H1 (cell line): ENCODE measurements around the gene LIMA1. TPM values are rescaled to one million over a fixed set of nuclear protein-coding genes. Genes with fewer than 3 reads are reported as not detected.

ENCODE experiments used
- CTCF ChIA-PET: fragments of 300-600 bp; sonication (Branson Sonifier 250); formaldehyde crosslinking; loops from one replicate; lab custom pipeline; 2021; ENCODE audit not compliant: partially characterized antibody; lab: Charles Lee
- POLR2A ChIA-PET: fragments of 300-600 bp; sonication (Branson Sonifier 250); formaldehyde crosslinking; loops from one replicate; lab custom pipeline; 2021; ENCODE audit warnings: inconsistent platforms; ENCODE audit not compliant: partially characterized antibody; lab: Charles Lee
- DNase-seq, 2 experiments: peaks; one replicate each; pipeline versions ENCODE4 v3.0.0 to v3.0.0-alpha.2; 2010 to 2022; ENCODE audit warnings: low spot score in 2 of 2, low read depth in 1 of 2, mixed read lengths in 1 of 2
- FAIRE-seq: peaks from 2 replicates; lab custom pipeline; 2011; peaks lifted over from hg19 to GRCh38; lab: Jason Lieb, UNC
- H2AFZ ChIP-seq: 2 replicates; pipeline ENCODE4 v1.8.1; 2012; ENCODE audit warnings: low read length, inconsistent platforms
- H2AK5ac ChIP-seq: 2 replicates; pipeline ENCODE4 v1.6.1; 2013; ENCODE audit warnings: low read depth, low read length
- H2BK120ac ChIP-seq: replicated peaks from 2 replicates; pipeline ENCODE3; 2013; ENCODE audit warnings: low read depth, low read length, inconsistent platforms
- H2BK12ac ChIP-seq: 2 replicates; pipeline ENCODE4 v1.6.1; 2013; ENCODE audit warnings: low read depth, low read length
- H2BK15ac ChIP-seq: 2 replicates; pipeline ENCODE4 v1.6.1; 2013; ENCODE audit warnings: low read length
- H2BK20ac ChIP-seq: 2 replicates; pipeline ENCODE4 v1.6.1; 2013; ENCODE audit warnings: low read length
- H2BK5ac ChIP-seq: 2 replicates; pipeline ENCODE4 v1.6.1; 2013; ENCODE audit warnings: low read depth, low read length
- H3K14ac ChIP-seq: 2 replicates; pipeline ENCODE4 v1.6.1; 2013; ENCODE audit warnings: inconsistent platforms; ENCODE audit not compliant: insufficient read length
- H3K18ac ChIP-seq: 2 replicates; pipeline ENCODE4 v1.6.1; 2013; ENCODE audit warnings: low read length; ENCODE audit errors: extremely low read depth
- H3K23ac ChIP-seq: 2 replicates; pipeline ENCODE4 v1.6.1; 2013; ENCODE audit warnings: inconsistent platforms; ENCODE audit not compliant: insufficient read length
- H3K23me2 ChIP-seq: 2 replicates; pipeline ENCODE4 v1.6.1; 2013; ENCODE audit warnings: low read depth, low read length
- H3K27ac ChIP-seq: 2 replicates; pipeline ENCODE4 v1.6.1; 2011; ENCODE audit warnings: low read depth, low read length, inconsistent platforms
- H3K27me3 ChIP-seq, 4 experiments: replicated peaks in 1 of 4; 1 replicate in 1 of 4; 2 replicates in 3 of 4; pipeline versions ENCODE4 v1.6.1 to v1.8.1; 2011 to 2013; ENCODE audit warnings: low read length in 3 of 4, mild to moderate bottlenecking in 3 of 4, inconsistent platforms in 2 of 4, mixed read lengths in 2 of 4, moderate library complexity in 1 of 4; ENCODE audit not compliant: control insufficient read depth in 3 of 4, insufficient read depth in 3 of 4; ENCODE audit errors: extremely low read depth in 1 of 4
- H3K36me3 ChIP-seq, 4 experiments: 2 replicates each; pipeline versions ENCODE4 v1.6.1 to v1.8.1; 2011 to 2013; ENCODE audit warnings: mild to moderate bottlenecking in 4 of 4, low read length in 3 of 4, moderate library complexity in 2 of 4, control low read depth in 1 of 4, inconsistent platforms in 1 of 4; ENCODE audit not compliant: insufficient read depth in 4 of 4, control insufficient read depth in 2 of 4
- H3K4ac ChIP-seq: replicated peaks from 2 replicates; pipeline ENCODE3; 2013; ENCODE audit warnings: low read length, low read depth, mixed read lengths, inconsistent platforms; ENCODE audit not compliant: insufficient read length
- H3K4me1 ChIP-seq, 4 experiments: replicated peaks in 1 of 4; 1 replicate in 1 of 4; 2 replicates in 3 of 4; pipeline versions ENCODE4 v1.6.1 to v1.8.1; 2011 to 2013; ENCODE audit warnings: low read length in 3 of 4, inconsistent platforms in 2 of 4, mixed read lengths in 1 of 4; ENCODE audit not compliant: insufficient read depth in 4 of 4, control insufficient read depth in 3 of 4
- H3K4me2 ChIP-seq, 2 experiments: 2 replicates each; pipeline versions ENCODE4 v1.6.1 to v1.8.1; 2011 to 2013; ENCODE audit warnings: low read depth in 2 of 2, low read length in 2 of 2, control low read depth in 1 of 2, inconsistent platforms in 1 of 2, mild to moderate bottlenecking in 1 of 2; ENCODE audit not compliant: insufficient read depth in 1 of 2
- H3K4me3 ChIP-seq, 4 experiments: fragments of 200-600, 300-600 bp in 1 of 4; sonication (generic), shearing (Covaris generic), sonication (Bioruptor Twin) in 1 of 4; 2 replicates each; pipeline versions ENCODE4 v1.5.1 to v1.8.1; 2011 to 2016; ENCODE audit warnings: low read length in 4 of 4, low read depth in 3 of 4, control low read depth in 2 of 4, inconsistent platforms in 2 of 4, mild to moderate bottlenecking in 2 of 4, mixed read lengths in 1 of 4, moderate library complexity in 1 of 4; ENCODE audit not compliant: insufficient read depth in 2 of 4; ENCODE audit errors: extremely low read depth in 1 of 4
- H3K56ac ChIP-seq: replicated peaks from 2 replicates; pipeline ENCODE3; 2013; ENCODE audit warnings: low read depth, mild to moderate bottlenecking, mixed read lengths, low read length, inconsistent platforms; ENCODE audit not compliant: insufficient read length
- H3K79me1 ChIP-seq: 2 replicates; pipeline ENCODE4 v1.6.1; 2013; ENCODE audit warnings: low read depth, low read length, control low read depth
- H3K79me2 ChIP-seq, 2 experiments: 2 replicates each; pipeline versions ENCODE4 v1.6.1 to v1.8.1; 2012 to 2013; ENCODE audit warnings: low read length in 2 of 2, mild to moderate bottlenecking in 2 of 2, inconsistent platforms in 1 of 2; ENCODE audit not compliant: insufficient read depth in 2 of 2, control insufficient read depth in 1 of 2
- H3K9ac ChIP-seq, 4 experiments: replicated peaks in 1 of 4; 1 replicate in 1 of 4; 2 replicates in 3 of 4; pipeline versions ENCODE4 v1.6.1 to v1.8.1; 2011 to 2013; ENCODE audit warnings: low read depth in 3 of 4, low read length in 3 of 4, control low read depth in 2 of 4, mild to moderate bottlenecking in 2 of 4, moderate library complexity in 2 of 4, inconsistent platforms in 1 of 4; ENCODE audit errors: extremely low read depth in 1 of 4
- H3K9me3 ChIP-seq, 2 experiments: 2 replicates each; pipeline versions ENCODE4 v1.6.1 to v1.8.1; 2012 to 2013; ENCODE audit warnings: mild to moderate bottlenecking in 2 of 2, moderate library complexity in 2 of 2, control low read depth in 1 of 2, inconsistent platforms in 1 of 2, low read depth in 1 of 2, low read length in 1 of 2, mixed read lengths in 1 of 2; ENCODE audit not compliant: insufficient read depth in 2 of 2
- H4K20me1 ChIP-seq, 2 experiments: replicated peaks in 1 of 2; 2 replicates each; pipeline versions ENCODE3 to v1.8.1; 2011 to 2013; ENCODE audit warnings: inconsistent platforms in 2 of 2, low read length in 2 of 2, mild to moderate bottlenecking in 1 of 2; ENCODE audit not compliant: insufficient read depth in 2 of 2, control insufficient read depth in 1 of 2
- H4K5ac ChIP-seq: 2 replicates; pipeline ENCODE4 v1.6.1; 2013; ENCODE audit warnings: low read length, low read depth, mixed read lengths, inconsistent platforms; ENCODE audit not compliant: insufficient read length
- H4K8ac ChIP-seq: 2 replicates; pipeline ENCODE4 v1.8.0; 2013; ENCODE audit warnings: mild to moderate bottlenecking, moderate library complexity, low read length, inconsistent platforms; ENCODE audit not compliant: insufficient read depth; ENCODE audit errors: extremely low read depth
- H4K91ac ChIP-seq: replicated peaks from 2 replicates; pipeline ENCODE3; 2013; ENCODE audit warnings: low read length, mixed read lengths, inconsistent platforms; ENCODE audit not compliant: insufficient read length
- EP300 ChIP-seq, 2 experiments: IDR thresholded peaks; 1 replicate in 1 of 2; 2 replicates in 1 of 2; pipeline ENCODE4 v1.6.1; 2011 to 2012; ENCODE audit warnings: low read depth in 2 of 2, low read length in 2 of 2, mild to moderate bottlenecking in 2 of 2, borderline replicate concordance in 1 of 2, inconsistent platforms in 1 of 2, moderate library complexity in 1 of 2
- GTF2F1 ChIP-seq: IDR thresholded peaks from 2 replicates; pipeline ENCODE4 v1.6.1; 2012; ENCODE audit warnings: low read depth, low read length, improper control_type of control experiment, borderline replicate concordance
- RFX5 ChIP-seq: IDR thresholded peaks from 2 replicates; pipeline ENCODE4 v1.6.1; 2011; ENCODE audit warnings: low read depth, low read length, improper control_type of control experiment, borderline replicate concordance
- RXRA ChIP-seq: IDR thresholded peaks from 2 replicates; pipeline ENCODE4 v1.6.1; 2011; ENCODE audit warnings: low read depth, mild to moderate bottlenecking, low read length, moderate library complexity; ENCODE audit not compliant: insufficient read depth
- SAP30 ChIP-seq: fragments of 300-600 bp; sonication (generic); IDR thresholded peaks from 2 replicates; pipeline ENCODE4 v1.7.1; 2012; ENCODE audit warnings: low read length, moderate library complexity, mild to moderate bottlenecking, inconsistent platforms; ENCODE audit not compliant: insufficient read depth, insufficient replicate concordance
- SIX5 ChIP-seq: IDR thresholded peaks from 2 replicates; pipeline ENCODE4 v1.6.1; 2011; ENCODE audit warnings: mild to moderate bottlenecking, low read depth, low read length
- WGBS, 2 experiments: shearing (Covaris generic) in 1 of 2; methylation state at CpG; one replicate each; pipeline versions ENCODE4 v1.1.6 to v1.1.7; 2013 to 2015; ENCODE audit warnings: low lambda C conversion rate in 2 of 2, mixed read lengths in 2 of 2, inconsistent platforms in 1 of 2, low coverage in 1 of 2, missing lambda C conversion rate in 1 of 2; ENCODE audit not compliant: insufficient replicate concordance in 2 of 2, insufficient coverage in 1 of 2, insufficient read length in 1 of 2; ENCODE audit errors: extremely low coverage in 1 of 2, missing lambda C conversion rate in 1 of 2; 5-methylcytosine and 5-hydroxymethylcytosine counted together
- polyA plus RNA-seq, 7 experiments: library from polyadenylated mRNA; depleted of rRNA in 3 of 7; stranded (reverse) in 5 of 7; unstranded in 2 of 7; fragments of >200 nt in 5 of 7; fragments of 200-250 nt in 2 of 7; gene quantifications; 1 replicate in 5 of 7; 2 replicates in 1 of 7; 4 replicates in 1 of 7; pipeline versions ENCODE4 v1.2.1 to v1.2.3, GENCODE V29; 2011 to 2013; ENCODE audit warnings: missing spikeins in 2 of 7, mixed read lengths in 2 of 7
- total RNA-seq: library from RNA; stranded (reverse); fragmentation: NEBNext Ultra II Directional; extraction: Animal tissue kit (Norgen Biotek cat#: 25700); gene quantifications from 2 replicates; pipeline ENCODE4 v1.2.1, GENCODE V29; 2021

LIMA1 gene
- total and polyA plus RNA-seq, 2 of the 8 experiments (the other 6 are each of a cell fraction or from before 2014, with no cell fraction given): 12.7 to 47.6 TPM

GRCh38 chr12:50175716-50176026 is 107.6 kb downstream of the LIMA1 start:
- Histone ChIP-seq H3K4me3 (no peak overlapping the region), H2BK20ac (no peak overlapping the region), H3K14ac (no peak overlapping the region), H2BK12ac (no peak overlapping the region), H3K9ac (no peak overlapping the region), H2BK15ac (no peak overlapping the region), H4K8ac (no peak overlapping the region), H3K4me1 (no peaks in the 10 kb centered on the region), H3K23ac (no peak overlapping the region), H2BK120ac (no peak overlapping the region), H3K27ac (no peak overlapping the region), H3K79me2 (no peaks in the 10 kb centered on the region), H4K20me1 (no peaks in the 10 kb centered on the region), H3K9me3 (no peaks in the 10 kb centered on the region), H2AK5ac (no peak overlapping the region), H3K79me1 (no peaks in the 10 kb centered on the region), H4K5ac (no peak overlapping the region), H3K23me2 (no peaks in the 10 kb centered on the region), H4K91ac (no peak overlapping the region), H2BK5ac (no peak overlapping the region), H3K18ac (no peak overlapping the region), H3K4me2 (no peak overlapping the region), H3K27me3 (no peaks in the 10 kb centered on the region), H3K4ac (no peak overlapping the region), H3K36me3 (peaks cover 0 to 18% (median 12%) of the 10 kb centered on the region in 4 experiments; a peak in 4 of 8 replicates), H3K56ac (no peak overlapping the region), H2AFZ (no peak overlapping the region)
- FAIRE-seq: no peak
- POLR2A ChIA-PET: interaction anchor here (1.2 kb wide), 2 partner anchors 75 to 88 kb away, joined by 4 to 5 read pairs; no protein-coding TSS in a partner anchor
- no peak for DNase-seq
- WGBS, 2 experiments: 80% methylated on average over 1 of the region's 1 CpG; no CpG with 5 or more reads in 1 of the 2 experiments
- TF ChIP-seq RFX5 (no peak), SIX5 (no peak), EP300 (IDR thresholded peaks at IDR 0.05; ENCODE audit: borderline replicate concordance in 1 of 2, low read depth in 2 of 2, low read length in 2 of 2) (no peak), RXRA (no peak), GTF2F1 (no peak), SAP30 (no peak)
- CTCF ChIA-PET: interaction anchor here (0.5 to 11.0 kb wide), 32 partner anchors 8 to 207 kb away, joined by 3 to 135 read pairs (median 4); partner anchors contain the start of genes CERS5, COX14, GPD1 and LIMA1
